C4-2B (cell line): ENCODE measurements around the gene SPTLC2.

Experiments used
- ZFX ChIP-seq: fragments of 450-650 bp; IDR thresholded peaks from 2 replicates; pipeline ENCODE4 v1.6.1; 2017
- TF ChIP-seq, protein P1 (sequence below): fragments of 450-650 bp; conservative IDR thresholded peaks from 2 replicates; pipeline ENCODE4 v1.5.1; 2017; ENCODE audit warnings: mild to moderate bottlenecking

DNA sequence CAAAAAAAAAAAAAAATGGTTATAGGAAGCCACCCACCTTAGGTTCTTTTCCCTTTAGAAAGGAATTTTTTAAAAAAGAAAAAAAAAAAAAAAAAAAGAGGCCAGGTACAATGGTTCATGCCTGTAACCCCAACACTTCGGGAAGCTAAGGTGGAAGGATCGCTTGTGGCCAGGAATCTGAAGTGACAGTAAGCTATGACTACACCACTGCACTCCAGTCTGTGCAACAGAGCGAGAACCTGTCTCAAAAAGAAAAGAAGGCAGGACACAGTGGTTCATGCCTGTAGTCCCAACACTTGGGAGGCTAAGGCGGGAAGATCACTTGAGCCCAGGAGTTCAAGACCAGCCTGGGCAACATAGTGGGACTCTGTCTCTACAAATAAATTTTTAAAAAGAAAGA, 36.0 kb downstream of the SPTLC2 start:
- TF ChIP-seq, protein P1, sequence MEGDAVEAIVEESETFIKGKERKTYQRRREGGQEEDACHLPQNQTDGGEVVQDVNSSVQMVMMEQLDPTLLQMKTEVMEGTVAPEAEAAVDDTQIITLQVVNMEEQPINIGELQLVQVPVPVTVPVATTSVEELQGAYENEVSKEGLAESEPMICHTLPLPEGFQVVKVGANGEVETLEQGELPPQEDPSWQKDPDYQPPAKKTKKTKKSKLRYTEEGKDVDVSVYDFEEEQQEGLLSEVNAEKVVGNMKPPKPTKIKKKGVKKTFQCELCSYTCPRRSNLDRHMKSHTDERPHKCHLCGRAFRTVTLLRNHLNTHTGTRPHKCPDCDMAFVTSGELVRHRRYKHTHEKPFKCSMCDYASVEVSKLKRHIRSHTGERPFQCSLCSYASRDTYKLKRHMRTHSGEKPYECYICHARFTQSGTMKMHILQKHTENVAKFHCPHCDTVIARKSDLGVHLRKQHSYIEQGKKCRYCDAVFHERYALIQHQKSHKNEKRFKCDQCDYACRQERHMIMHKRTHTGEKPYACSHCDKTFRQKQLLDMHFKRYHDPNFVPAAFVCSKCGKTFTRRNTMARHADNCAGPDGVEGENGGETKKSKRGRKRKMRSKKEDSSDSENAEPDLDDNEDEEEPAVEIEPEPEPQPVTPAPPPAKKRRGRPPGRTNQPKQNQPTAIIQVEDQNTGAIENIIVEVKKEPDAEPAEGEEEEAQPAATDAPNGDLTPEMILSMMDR: no peak
- no peak for TF ChIP-seq ZFX
